Ascending aorta (tissue), 2 donors: ENCODE data around the gene NTF4. TPM values are rescaled to one million over a fixed set of nuclear protein-coding genes. Genes with fewer than 3 reads are reported as not detected.

ENCODE experiments used
- DNase-seq, 2 donors: peaks; one replicate each; pipeline ENCODE4 v3.0.0-alpha.2; 2019; ENCODE audit warnings: low spot score in 2 of 2
- H3K27ac ChIP-seq, 2 donors: fragments of 200-600 bp; sonication (generic); one replicate each; pipeline ENCODE4 v1.5.1; 2016 to 2017; ENCODE audit warnings: mild to moderate bottlenecking in 1 of 2
- H3K27me3 ChIP-seq: fragments of 200-600 bp; sonication (generic); one replicate; pipeline ENCODE4 v1.5.1; 2017
- H3K36me3 ChIP-seq, 2 donors: fragments of 200-600 bp; sonication (generic); one replicate each; pipeline ENCODE4 v1.5.1; 2016
- H3K4me1 ChIP-seq, 2 donors: fragments of 200-600 bp; sonication (generic); one replicate each; pipeline ENCODE4 v1.5.1; 2016 to 2017; ENCODE audit warnings: mild to moderate bottlenecking in 1 of 2
- H3K4me3 ChIP-seq, 2 donors: fragments of 200-600 bp; sonication (generic); one replicate each; pipeline ENCODE4 v1.5.1; 2016 to 2017; ENCODE audit warnings: mild to moderate bottlenecking in 1 of 2
- H3K9me3 ChIP-seq, 2 donors: fragments of 200-600 bp; sonication (generic); one replicate each; pipeline ENCODE4 v1.5.1; 2016
- CTCF ChIP-seq, 3 experiments: fragments of 200-600 bp in 2 of 3; fragments of 450-650 bp in 1 of 3; sonication (generic) in 2 of 3; IDR thresholded peaks; one replicate each; pipeline ENCODE4 v1.5.1; 2016 to 2019; ENCODE audit warnings: antibody characterized with exemption in 3 of 3, mild to moderate bottlenecking in 1 of 3, moderate library complexity in 1 of 3
- intact Hi-C: fragments of 100-400 bp; cut with DNase I; formaldehyde crosslinking; loops from one replicate; pipeline ENCODE4 v1.15.1; 2023
- total RNA-seq: library from RNA; depleted of rRNA; stranded (reverse); fragments of >200 nt; gene quantifications from one replicate; pipeline ENCODE4 v1.1.0, GENCODE V29; 2016

NTF4 gene
- total RNA-seq, 1 donor from 2014 or later, result not detected

- TF ChIP-seq CTCF (IDR thresholded peaks at IDR 0.05), result no peak
- intact Hi-C loops, result no loop called here
- Histone ChIP-seq H3K4me3 (no peak overlapping the region), H3K27ac (peak overlapping the region in 1 of 2 donors; percentile 74), H3K4me1 (peaks cover 0 to 9% of the 10 kb centered on the region in 2 donors), H3K36me3 (peaks cover 29 to 41% of the 10 kb centered on the region in 2 donors), H3K9me3 (no peaks in the 10 kb centered on the region), H3K27me3 (no peaks in the 10 kb centered on the region)
- DNase-seq, result no peak
Observed at GRCh38 chr19:49109569-49110233, 45.1 kb upstream of the NTF4 start.

- no peaks in the 10 kb centered on the region for H3K9me3 ChIP-seq
- H3K36me3 ChIP-seq, result peaks cover 36 to 48% of the 10 kb centered on the region in 2 donors
- intact Hi-C loops, result no loop called here
- H3K27ac ChIP-seq, result no peak overlapping the region
- H3K27me3 ChIP-seq, result no peaks in the 10 kb centered on the region
- no peak for TF ChIP-seq CTCF (IDR thresholded peaks at IDR 0.05)
- peaks cover 0 to 9% of the 10 kb centered on the region in 2 donors for H3K4me1 ChIP-seq
- no peak for DNase-seq
- H3K4me3 ChIP-seq, result no peak overlapping the region
Observed at GRCh38 chr19:49109051-49109450, 44.4 kb upstream of the NTF4 start.

- intact Hi-C loops, result no loop called here
- no peak for TF ChIP-seq CTCF (IDR thresholded peaks at IDR 0.05)
- Histone ChIP-seq H3K4me3 (no peak overlapping the region), H3K36me3 (peaks cover 47 to 60% of the 10 kb centered on the region in 2 donors), H3K4me1 (peaks cover 0 to 4% of the 10 kb centered on the region in 2 donors), H3K9me3 (no peaks in the 10 kb centered on the region), H3K27me3 (no peaks in the 10 kb centered on the region), H3K27ac (no peak overlapping the region)
- no peak for DNase-seq
Observed at GRCh38 chr19:49107625-49108459, 43.2 kb upstream of the NTF4 start.

GRCh38 chr19:49106648-49107135 is 42.1 kb upstream of the NTF4 start:
- H3K4me3 ChIP-seq, result no peak overlapping the region
- peaks cover 58 to 71% of the 10 kb centered on the region in 2 donors for H3K36me3 ChIP-seq
- DNase-seq, result no peak
- H3K27ac ChIP-seq, result no peak overlapping the region
- no peaks in the 10 kb centered on the region for H3K27me3 ChIP-seq
- intact Hi-C loops, result no loop called here
- H3K9me3 ChIP-seq, result no peaks in the 10 kb centered on the region
- TF ChIP-seq CTCF (IDR thresholded peaks at IDR 0.05), result peak; percentile 42 to 77 (median 68)
- peaks cover 0 to 4% of the 10 kb centered on the region in 2 donors for H3K4me1 ChIP-seq

- Histone ChIP-seq H3K4me3 (no peak overlapping the region), H3K9me3 (no peaks in the 10 kb centered on the region), H3K36me3 (peaks cover 80 to 94% of the 10 kb centered on the region in 2 donors), H3K4me1 (no peaks in the 10 kb centered on the region), H3K27me3 (no peaks in the 10 kb centered on the region), H3K27ac (no peak overlapping the region)
- DNase-seq, result no peak
- intact Hi-C loops, result no loop called here
- no peak for TF ChIP-seq CTCF (IDR thresholded peaks at IDR 0.05)
Observed at GRCh38 chr19:49104229-49104864, 39.7 kb upstream of the NTF4 start.
